ENCODE results near the gene SLC7A7. TPM values are rescaled to one million over a fixed set of nuclear protein-coding genes. Genes with fewer than 3 reads are reported as not detected.

The SLC7A7 gene
- total RNA-seq, 1 donor from 2014 or later: 84.4 TPM

- Histone ChIP-seq H3K27ac (peak overlapping the region; percentile 85), H3K36me3 (no peaks in the 10 kb centered on the region), H3K9me3 (no peaks in the 10 kb centered on the region), H3K4me1 (peaks cover 43% of the 10 kb centered on the region), H3K4me3 (peak overlapping the region; percentile 44), H3K27me3 (no peaks in the 10 kb centered on the region)
- DNase-seq: peak; percentile 67
- ATAC-seq: no peak
- no peak for TF ChIP-seq CTCF (IDR thresholded peaks at IDR 0.05)
- intact Hi-C loops (cut with DNase I): no loop called here
Observed at GRCh38 chr14:22819151-22819988, 4.1 kb upstream of the SLC7A7 start.

- ATAC-seq (no peak), DNase-seq (no peak)
- H3K4me1 ChIP-seq: peaks cover 20% of the 10 kb centered on the region
- H3K27ac ChIP-seq: peak overlapping the region; percentile 72
- H3K9me3 ChIP-seq: no peaks in the 10 kb centered on the region
- no peak for TF ChIP-seq CTCF (IDR thresholded peaks at IDR 0.05)
- intact Hi-C loops (cut with DNase I): no loop called here
- H3K4me3 ChIP-seq: peak overlapping the region; percentile 42
- no peaks in the 10 kb centered on the region for H3K27me3 ChIP-seq
- no peaks in the 10 kb centered on the region for H3K36me3 ChIP-seq
Observed at GRCh38 chr14:22814373-22814772, 862 bp downstream of the SLC7A7 start.

- Histone ChIP-seq H3K4me1 (peaks cover 8% of the 10 kb centered on the region), H3K27ac (no peak overlapping the region), H3K4me3 (peak overlapping the region; percentile 21), H3K9me3 (no peaks in the 10 kb centered on the region), H3K27me3 (no peaks in the 10 kb centered on the region), H3K36me3 (no peaks in the 10 kb centered on the region)
- ATAC-seq (no peak), DNase-seq (no peak)
- intact Hi-C loops (cut with DNase I): no loop called here
- TF ChIP-seq CTCF (IDR thresholded peaks at IDR 0.05): no peak
Observed at GRCh38 chr14:22813145-22813544, 2.1 kb downstream of the SLC7A7 start.

GRCh38 chr14:22812744-22813143 is 2.5 kb downstream of the SLC7A7 start:
- Histone ChIP-seq H3K9me3 (no peaks in the 10 kb centered on the region), H3K36me3 (no peaks in the 10 kb centered on the region), H3K4me3 (peak overlapping the region; percentile 21), H3K4me1 (peaks cover 4% of the 10 kb centered on the region), H3K27me3 (no peaks in the 10 kb centered on the region), H3K27ac (no peak overlapping the region)
- no peak for ATAC-seq
- DNase-seq: peak; percentile 58
- intact Hi-C loops (cut with DNase I): no loop called here
- no peak for TF ChIP-seq CTCF (IDR thresholded peaks at IDR 0.05)

GRCh38 chr14:22811722-22812121 is 3.5 kb downstream of the SLC7A7 start:
- H3K27ac ChIP-seq: no peak overlapping the region
- H3K4me3 ChIP-seq: peak overlapping the region; percentile 10
- no peak for TF ChIP-seq CTCF (IDR thresholded peaks at IDR 0.05)
- H3K27me3 ChIP-seq: no peaks in the 10 kb centered on the region
- H3K4me1 ChIP-seq: no peaks in the 10 kb centered on the region
- H3K36me3 ChIP-seq: no peaks in the 10 kb centered on the region
- no peaks in the 10 kb centered on the region for H3K9me3 ChIP-seq
- intact Hi-C loops (cut with DNase I): no loop called here
- ATAC-seq: no peak
- peak; percentile 12 for DNase-seq
